H1 (cell line): Measurements from ENCODE around the gene SLC36A2. TPM values are rescaled to one million over a fixed set of nuclear protein-coding genes. Genes with fewer than 3 reads are reported as not detected.

Source experiments
- CTCF ChIA-PET: fragments of 300-600 bp; sonication (Branson Sonifier 250); formaldehyde crosslinking; loops from one replicate; lab custom pipeline; 2021; ENCODE audit not compliant: partially characterized antibody; lab: Charles Lee
- POLR2A ChIA-PET: fragments of 300-600 bp; sonication (Branson Sonifier 250); formaldehyde crosslinking; loops from one replicate; lab custom pipeline; 2021; ENCODE audit warnings: inconsistent platforms; ENCODE audit not compliant: partially characterized antibody; lab: Charles Lee
- DNase-seq, 2 experiments: peaks; one replicate each; pipeline versions ENCODE4 v3.0.0 to v3.0.0-alpha.2; 2010 to 2022; ENCODE audit warnings: low spot score in 2 of 2, low read depth in 1 of 2, mixed read lengths in 1 of 2
- FAIRE-seq: peaks from 2 replicates; lab custom pipeline; 2011; peaks lifted over from hg19 to GRCh38; lab: Jason Lieb, UNC
- H2AFZ ChIP-seq: 2 replicates; pipeline ENCODE4 v1.8.1; 2012; ENCODE audit warnings: low read length, inconsistent platforms
- H2AK5ac ChIP-seq: 2 replicates; pipeline ENCODE4 v1.6.1; 2013; ENCODE audit warnings: low read depth, low read length
- H2BK120ac ChIP-seq: replicated peaks from 2 replicates; pipeline ENCODE3; 2013; ENCODE audit warnings: low read depth, low read length, inconsistent platforms
- H2BK12ac ChIP-seq: 2 replicates; pipeline ENCODE4 v1.6.1; 2013; ENCODE audit warnings: low read depth, low read length
- H2BK15ac ChIP-seq: 2 replicates; pipeline ENCODE4 v1.6.1; 2013; ENCODE audit warnings: low read length
- H2BK20ac ChIP-seq: 2 replicates; pipeline ENCODE4 v1.6.1; 2013; ENCODE audit warnings: low read length
- H2BK5ac ChIP-seq: 2 replicates; pipeline ENCODE4 v1.6.1; 2013; ENCODE audit warnings: low read depth, low read length
- H3K14ac ChIP-seq: 2 replicates; pipeline ENCODE4 v1.6.1; 2013; ENCODE audit warnings: inconsistent platforms; ENCODE audit not compliant: insufficient read length
- H3K18ac ChIP-seq: 2 replicates; pipeline ENCODE4 v1.6.1; 2013; ENCODE audit warnings: low read length; ENCODE audit errors: extremely low read depth
- H3K23ac ChIP-seq: 2 replicates; pipeline ENCODE4 v1.6.1; 2013; ENCODE audit warnings: inconsistent platforms; ENCODE audit not compliant: insufficient read length
- H3K23me2 ChIP-seq: 2 replicates; pipeline ENCODE4 v1.6.1; 2013; ENCODE audit warnings: low read depth, low read length
- H3K27ac ChIP-seq: 2 replicates; pipeline ENCODE4 v1.6.1; 2011; ENCODE audit warnings: low read depth, low read length, inconsistent platforms
- H3K27me3 ChIP-seq, 4 experiments: replicated peaks in 1 of 4; 1 replicate in 1 of 4; 2 replicates in 3 of 4; pipeline versions ENCODE4 v1.6.1 to v1.8.1; 2011 to 2013; ENCODE audit warnings: low read length in 3 of 4, mild to moderate bottlenecking in 3 of 4, inconsistent platforms in 2 of 4, mixed read lengths in 2 of 4, moderate library complexity in 1 of 4; ENCODE audit not compliant: control insufficient read depth in 3 of 4, insufficient read depth in 3 of 4; ENCODE audit errors: extremely low read depth in 1 of 4
- H3K36me3 ChIP-seq, 4 experiments: 2 replicates each; pipeline versions ENCODE4 v1.6.1 to v1.8.1; 2011 to 2013; ENCODE audit warnings: mild to moderate bottlenecking in 4 of 4, low read length in 3 of 4, moderate library complexity in 2 of 4, control low read depth in 1 of 4, inconsistent platforms in 1 of 4; ENCODE audit not compliant: insufficient read depth in 4 of 4, control insufficient read depth in 2 of 4
- H3K4ac ChIP-seq: replicated peaks from 2 replicates; pipeline ENCODE3; 2013; ENCODE audit warnings: low read length, low read depth, mixed read lengths, inconsistent platforms; ENCODE audit not compliant: insufficient read length
- H3K4me1 ChIP-seq, 4 experiments: replicated peaks in 1 of 4; 1 replicate in 1 of 4; 2 replicates in 3 of 4; pipeline versions ENCODE4 v1.6.1 to v1.8.1; 2011 to 2013; ENCODE audit warnings: low read length in 3 of 4, inconsistent platforms in 2 of 4, mixed read lengths in 1 of 4; ENCODE audit not compliant: insufficient read depth in 4 of 4, control insufficient read depth in 3 of 4
- H3K4me2 ChIP-seq, 2 experiments: 2 replicates each; pipeline versions ENCODE4 v1.6.1 to v1.8.1; 2011 to 2013; ENCODE audit warnings: low read depth in 2 of 2, low read length in 2 of 2, control low read depth in 1 of 2, inconsistent platforms in 1 of 2, mild to moderate bottlenecking in 1 of 2; ENCODE audit not compliant: insufficient read depth in 1 of 2
- H3K4me3 ChIP-seq, 4 experiments: fragments of 200-600, 300-600 bp in 1 of 4; sonication (generic), shearing (Covaris generic), sonication (Bioruptor Twin) in 1 of 4; 2 replicates each; pipeline versions ENCODE4 v1.5.1 to v1.8.1; 2011 to 2016; ENCODE audit warnings: low read length in 4 of 4, low read depth in 3 of 4, control low read depth in 2 of 4, inconsistent platforms in 2 of 4, mild to moderate bottlenecking in 2 of 4, mixed read lengths in 1 of 4, moderate library complexity in 1 of 4; ENCODE audit not compliant: insufficient read depth in 2 of 4; ENCODE audit errors: extremely low read depth in 1 of 4
- H3K56ac ChIP-seq: replicated peaks from 2 replicates; pipeline ENCODE3; 2013; ENCODE audit warnings: low read depth, mild to moderate bottlenecking, mixed read lengths, low read length, inconsistent platforms; ENCODE audit not compliant: insufficient read length
- H3K79me1 ChIP-seq: 2 replicates; pipeline ENCODE4 v1.6.1; 2013; ENCODE audit warnings: low read depth, low read length, control low read depth
- H3K79me2 ChIP-seq, 2 experiments: 2 replicates each; pipeline versions ENCODE4 v1.6.1 to v1.8.1; 2012 to 2013; ENCODE audit warnings: low read length in 2 of 2, mild to moderate bottlenecking in 2 of 2, inconsistent platforms in 1 of 2; ENCODE audit not compliant: insufficient read depth in 2 of 2, control insufficient read depth in 1 of 2
- H3K9ac ChIP-seq, 4 experiments: replicated peaks in 1 of 4; 1 replicate in 1 of 4; 2 replicates in 3 of 4; pipeline versions ENCODE4 v1.6.1 to v1.8.1; 2011 to 2013; ENCODE audit warnings: low read depth in 3 of 4, low read length in 3 of 4, control low read depth in 2 of 4, mild to moderate bottlenecking in 2 of 4, moderate library complexity in 2 of 4, inconsistent platforms in 1 of 4; ENCODE audit errors: extremely low read depth in 1 of 4
- H3K9me3 ChIP-seq, 2 experiments: 2 replicates each; pipeline versions ENCODE4 v1.6.1 to v1.8.1; 2012 to 2013; ENCODE audit warnings: mild to moderate bottlenecking in 2 of 2, moderate library complexity in 2 of 2, control low read depth in 1 of 2, inconsistent platforms in 1 of 2, low read depth in 1 of 2, low read length in 1 of 2, mixed read lengths in 1 of 2; ENCODE audit not compliant: insufficient read depth in 2 of 2
- H4K20me1 ChIP-seq, 2 experiments: replicated peaks in 1 of 2; 2 replicates each; pipeline versions ENCODE3 to v1.8.1; 2011 to 2013; ENCODE audit warnings: inconsistent platforms in 2 of 2, low read length in 2 of 2, mild to moderate bottlenecking in 1 of 2; ENCODE audit not compliant: insufficient read depth in 2 of 2, control insufficient read depth in 1 of 2
- H4K5ac ChIP-seq: 2 replicates; pipeline ENCODE4 v1.6.1; 2013; ENCODE audit warnings: low read length, low read depth, mixed read lengths, inconsistent platforms; ENCODE audit not compliant: insufficient read length
- H4K8ac ChIP-seq: 2 replicates; pipeline ENCODE4 v1.8.0; 2013; ENCODE audit warnings: mild to moderate bottlenecking, moderate library complexity, low read length, inconsistent platforms; ENCODE audit not compliant: insufficient read depth; ENCODE audit errors: extremely low read depth
- H4K91ac ChIP-seq: replicated peaks from 2 replicates; pipeline ENCODE3; 2013; ENCODE audit warnings: low read length, mixed read lengths, inconsistent platforms; ENCODE audit not compliant: insufficient read length
- CEBPB ChIP-seq: IDR thresholded peaks from 2 replicates; pipeline ENCODE4 v1.6.1; 2012; ENCODE audit warnings: low read depth, low read length
- KDM1A ChIP-seq: fragments of 200-600, 300-600 bp; sonication (generic); IDR thresholded peaks from 2 replicates; pipeline ENCODE4 v1.7.1; 2016; ENCODE audit warnings: mild to moderate bottlenecking, low read length, borderline replicate concordance
- POU5F1 ChIP-seq: IDR thresholded peaks from 2 replicates; pipeline ENCODE4 v1.6.1; 2011; ENCODE audit warnings: low read depth, mild to moderate bottlenecking, low read length, moderate library complexity
- SAP30 ChIP-seq: fragments of 300-600 bp; sonication (generic); IDR thresholded peaks from 2 replicates; pipeline ENCODE4 v1.7.1; 2012; ENCODE audit warnings: low read length, moderate library complexity, mild to moderate bottlenecking, inconsistent platforms; ENCODE audit not compliant: insufficient read depth, insufficient replicate concordance
- SIRT6 ChIP-seq: IDR thresholded peaks from one replicate; pipeline ENCODE4 v1.7.1; 2012; ENCODE audit warnings: low read length, inconsistent platforms
- SP1 ChIP-seq: IDR thresholded peaks from 2 replicates; pipeline ENCODE4 v1.6.1; 2011; ENCODE audit warnings: low read depth, low read length
- WGBS, 2 experiments: shearing (Covaris generic) in 1 of 2; methylation state at CpG; one replicate each; pipeline versions ENCODE4 v1.1.6 to v1.1.7; 2013 to 2015; ENCODE audit warnings: low lambda C conversion rate in 2 of 2, mixed read lengths in 2 of 2, inconsistent platforms in 1 of 2, low coverage in 1 of 2, missing lambda C conversion rate in 1 of 2; ENCODE audit not compliant: insufficient replicate concordance in 2 of 2, insufficient coverage in 1 of 2, insufficient read length in 1 of 2; ENCODE audit errors: extremely low coverage in 1 of 2, missing lambda C conversion rate in 1 of 2; 5-methylcytosine and 5-hydroxymethylcytosine counted together
- polyA plus RNA-seq, 7 experiments: library from polyadenylated mRNA; depleted of rRNA in 3 of 7; stranded (reverse) in 5 of 7; unstranded in 2 of 7; fragments of >200 nt in 5 of 7; fragments of 200-250 nt in 2 of 7; gene quantifications; 1 replicate in 5 of 7; 2 replicates in 1 of 7; 4 replicates in 1 of 7; pipeline versions ENCODE4 v1.2.1 to v1.2.3, GENCODE V29; 2011 to 2013; ENCODE audit warnings: missing spikeins in 2 of 7, mixed read lengths in 2 of 7
- total RNA-seq: library from RNA; stranded (reverse); fragmentation: NEBNext Ultra II Directional; extraction: Animal tissue kit (Norgen Biotek cat#: 25700); gene quantifications from 2 replicates; pipeline ENCODE4 v1.2.1, GENCODE V29; 2021
- TF ChIP-seq, protein P1 (sequence below): IDR thresholded peaks from 2 replicates; pipeline ENCODE4 v1.6.1; 2011; ENCODE audit warnings: low read depth, mild to moderate bottlenecking, low read length; ENCODE audit not compliant: insufficient read depth

Gene SLC36A2
- total and polyA plus RNA-seq, 2 of the 8 experiments (the other 6 are each of a cell fraction or from before 2014, with no cell fraction given), result 0.30 TPM; not detected in 1

DNA sequence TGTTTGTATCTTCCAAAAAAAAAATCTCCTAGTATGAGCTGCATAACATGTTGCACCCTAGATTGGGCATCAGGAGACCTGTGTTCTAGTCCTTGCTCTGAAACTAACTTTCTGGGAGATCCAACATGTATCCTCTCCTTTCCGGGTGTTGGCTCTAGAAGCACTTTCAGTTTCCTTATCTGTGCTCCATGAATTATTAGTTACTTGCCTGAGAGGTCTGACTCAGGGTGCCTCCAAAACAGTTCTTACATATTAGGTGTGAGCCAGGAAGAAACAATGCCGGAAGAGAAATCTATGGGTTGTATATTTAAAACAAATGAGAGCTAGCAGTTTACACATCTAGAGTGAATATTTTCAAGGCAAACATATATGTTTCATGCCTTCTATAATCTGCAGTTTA is 36.7 kb upstream of the SLC36A2 start:
- no peak for FAIRE-seq
- H2BK5ac ChIP-seq, result no peak overlapping the region
- H3K4me2 ChIP-seq, result no peak overlapping the region
- H2BK15ac ChIP-seq, result no peak overlapping the region
- H2AFZ ChIP-seq, result no peak overlapping the region
- TF ChIP-seq SAP30 (no peak), SIRT6 (no peak), POU5F1 (no peak), KDM1A (no peak), CEBPB (no peak), SP1 (no peak)
- TF ChIP-seq, protein P1, sequence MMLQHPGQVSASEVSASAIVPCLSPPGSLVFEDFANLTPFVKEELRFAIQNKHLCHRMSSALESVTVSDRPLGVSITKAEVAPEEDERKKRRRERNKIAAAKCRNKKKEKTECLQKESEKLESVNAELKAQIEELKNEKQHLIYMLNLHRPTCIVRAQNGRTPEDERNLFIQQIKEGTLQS, result no peak
- H3K79me2 ChIP-seq, result no peaks in the 10 kb centered on the region
- no peaks in the 10 kb centered on the region for H3K27me3 ChIP-seq
- no peak overlapping the region for H3K9ac ChIP-seq
- H4K91ac ChIP-seq, result no peak overlapping the region
- no peak overlapping the region for H2BK12ac ChIP-seq
- no peak overlapping the region for H3K4ac ChIP-seq
- H3K23ac ChIP-seq, result no peak overlapping the region
- no peaks in the 10 kb centered on the region for H3K9me3 ChIP-seq
- 97% methylated on average over 2 of the region's 2 CpGs; no CpG with 5 or more reads in 1 of the 2 experiments for WGBS, 2 experiments
- 0 out of 2 replicates have a peak, but pooled peaks cover 1% of the 10 kb centered on the region for H3K23me2 ChIP-seq
- no peak for DNase-seq
- no peaks in the 10 kb centered on the region for H4K20me1 ChIP-seq
- H3K4me1 ChIP-seq, result peaks cover 5 to 22% (median 18%) of the 10 kb centered on the region in 4 experiments
- H3K4me3 ChIP-seq, result no peak overlapping the region
- H3K56ac ChIP-seq, result no peak overlapping the region
- no peak overlapping the region for H4K5ac ChIP-seq
- H3K14ac ChIP-seq, result no peak overlapping the region
- no peak overlapping the region for H3K18ac ChIP-seq
- CTCF ChIA-PET, result interaction anchor here (0.7 to 3.9 kb wide), 49 partner anchors 9 to 336 kb away, joined by 3 to 34 read pairs (median 4); partner anchors contain the start of genes CCDC69, SLC36A1 and SLC36A3
- no peak overlapping the region for H4K8ac ChIP-seq
- H3K36me3 ChIP-seq, result no peaks in the 10 kb centered on the region
- no peak overlapping the region for H2BK120ac ChIP-seq
- POLR2A ChIA-PET, result interaction anchor here (0.7 to 1.1 kb wide), 4 partner anchors 10 to 75 kb away, joined by 3 to 4 read pairs (median 3); no protein-coding TSS in a partner anchor
- H3K79me1 ChIP-seq, result no peaks in the 10 kb centered on the region
- H3K27ac ChIP-seq, result no peak overlapping the region
- H2AK5ac ChIP-seq, result no peak overlapping the region
- H2BK20ac ChIP-seq, result no peak overlapping the region
